Thoracic aorta (tissue), 2 donors: ENCODE data around the gene FKBP6. TPM values are rescaled to one million over a fixed set of nuclear protein-coding genes. Genes with fewer than 3 reads are reported as not detected.

Experiments used
- total RNA-seq, 2 donors: library from RNA; depleted of rRNA; stranded (reverse); fragments of >200 nt; gene quantifications; one replicate each; pipeline versions ENCODE4 v1.1.0 to v1.2.3, GENCODE V29; 2016

Gene FKBP6
- total RNA-seq, 2 donors from 2014 or later = not detected

Other genes with a start within 250 kb of the FKBP6 start
- gene SPDYE9, start 242.1 kb upstream of the FKBP6 start, total RNA-seq = not detected
- 10 to 100 TPM; 18.4 to 23.3 TPM for gene NSUN5, start 19.3 kb upstream of the FKBP6 start, total RNA-seq
- 1 to 10 TPM in 1 of 2 donors, not detected in 1; 1.5 TPM for gene TRIM50, start 79 bp upstream of the FKBP6 start, total RNA-seq
- under 1 TPM in 1 of 2 donors, not detected in 1; 0.41 TPM for gene FZD9, start 105.6 kb downstream of the FKBP6 start, total RNA-seq
- gene BAZ1B, start 194.1 kb downstream of the FKBP6 start, total RNA-seq = 10 to 100 TPM; 43.9 to 65.3 TPM
- gene BCL7B, start 229.5 kb downstream of the FKBP6 start, total RNA-seq = 100 to 1,000 TPM in 1 of 2 donors, 10 to 100 TPM in 1; 99.8 to 129 TPM